ENCODE measurements around the gene WDFY4.
"Not testable (repeated sequence)": the region's sequence is repeated elsewhere in the genome, so short reads cannot be mapped to it uniquely, and the experiment has no call there.

WDFY4 gene, protein sequence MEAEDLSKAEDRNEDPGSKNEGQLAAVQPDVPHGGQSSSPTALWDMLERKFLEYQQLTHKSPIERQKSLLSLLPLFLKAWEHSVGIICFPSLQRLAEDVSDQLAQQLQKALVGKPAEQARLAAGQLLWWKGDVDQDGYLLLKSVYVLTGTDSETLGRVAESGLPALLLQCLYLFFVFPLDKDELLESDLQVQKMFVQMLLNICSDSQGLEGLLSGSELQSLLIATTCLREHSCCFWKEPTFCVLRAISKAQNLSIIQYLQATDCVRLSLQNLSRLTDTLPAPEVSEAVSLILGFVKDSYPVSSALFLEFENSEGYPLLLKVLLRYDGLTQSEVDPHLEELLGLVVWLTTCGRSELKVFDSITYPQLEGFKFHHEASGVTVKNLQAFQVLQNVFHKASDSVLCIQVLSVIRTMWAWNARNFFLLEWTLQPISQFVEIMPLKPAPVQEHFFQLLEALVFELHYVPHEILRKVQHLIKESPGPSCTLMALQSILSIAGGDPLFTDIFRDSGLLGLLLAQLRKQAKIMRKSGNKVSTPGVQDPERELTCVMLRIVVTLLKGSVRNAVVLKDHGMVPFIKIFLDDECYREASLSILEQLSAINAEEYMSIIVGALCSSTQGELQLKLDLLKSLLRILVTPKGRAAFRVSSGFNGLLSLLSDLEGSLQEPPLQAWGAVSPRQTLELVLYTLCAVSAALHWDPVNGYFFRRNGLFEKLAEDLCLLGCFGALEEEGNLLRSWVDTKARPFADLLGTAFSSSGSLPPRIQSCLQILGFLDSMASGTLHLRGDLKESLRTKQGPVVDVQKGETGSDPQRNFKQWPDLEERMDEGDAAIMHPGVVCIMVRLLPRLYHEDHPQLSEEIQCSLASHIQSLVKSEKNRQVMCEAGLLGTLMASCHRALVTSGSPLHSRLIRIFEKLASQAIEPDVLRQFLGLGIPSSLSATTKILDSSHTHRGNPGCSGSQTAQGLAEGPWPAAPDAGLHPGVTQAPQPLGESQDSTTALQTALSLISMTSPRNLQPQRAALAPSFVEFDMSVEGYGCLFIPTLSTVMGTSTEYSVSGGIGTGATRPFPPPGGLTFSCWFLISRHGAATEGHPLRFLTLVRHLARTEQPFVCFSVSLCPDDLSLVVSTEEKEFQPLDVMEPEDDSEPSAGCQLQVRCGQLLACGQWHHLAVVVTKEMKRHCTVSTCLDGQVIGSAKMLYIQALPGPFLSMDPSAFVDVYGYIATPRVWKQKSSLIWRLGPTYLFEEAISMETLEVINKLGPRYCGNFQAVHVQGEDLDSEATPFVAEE (N-terminal part only)

GRCh38 chr10:48684792-48685623 is at the start of gene WDFY4:
WDFY4 (plus strand) TSS chr10:48684873; CDS start chr10:48709733, 24,860 bp downstream.
- DNase-seq, result peak; percentile 63

DNA sequence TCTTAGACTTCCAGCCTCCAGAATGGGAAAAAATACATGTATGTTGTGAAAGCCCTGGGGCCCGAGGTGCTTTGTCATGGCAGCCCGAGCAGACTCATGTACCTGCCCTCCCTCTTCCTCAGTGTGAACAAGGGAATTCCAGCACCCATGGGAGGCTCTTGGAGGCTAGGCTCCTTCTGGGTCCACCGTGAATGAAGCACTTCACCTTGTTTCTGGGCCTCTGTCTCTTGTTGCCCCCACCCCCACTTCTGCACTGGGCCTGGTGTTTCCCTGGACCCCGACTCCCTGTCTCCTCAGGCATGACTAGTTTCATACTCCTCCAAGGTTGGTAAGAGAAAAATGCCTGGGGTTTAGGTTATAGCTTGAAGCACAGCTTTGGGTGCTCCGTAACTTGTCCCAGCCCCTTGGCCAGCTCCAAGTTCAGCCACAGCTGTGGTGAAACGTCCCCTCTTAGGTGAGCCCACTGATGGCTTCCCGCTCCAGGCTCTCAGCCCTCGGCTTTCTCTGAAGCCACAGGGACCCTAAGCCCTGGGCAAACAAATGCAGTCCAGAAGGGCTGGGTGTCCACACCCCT is 49.6 kb upstream of the WDFY4 start:
- DNase-seq, result no peak

GRCh38 chr10:48636231-48636630 is 48.4 kb upstream of the WDFY4 start:
- no peak for DNase-seq

GRCh38 chr10:48636901-48637300 is 47.8 kb upstream of the WDFY4 start:
- no peak for DNase-seq

- no peak for DNase-seq
Observed at GRCh38 chr10:48638158-48638557, 46.5 kb upstream of the WDFY4 start.

DNA sequence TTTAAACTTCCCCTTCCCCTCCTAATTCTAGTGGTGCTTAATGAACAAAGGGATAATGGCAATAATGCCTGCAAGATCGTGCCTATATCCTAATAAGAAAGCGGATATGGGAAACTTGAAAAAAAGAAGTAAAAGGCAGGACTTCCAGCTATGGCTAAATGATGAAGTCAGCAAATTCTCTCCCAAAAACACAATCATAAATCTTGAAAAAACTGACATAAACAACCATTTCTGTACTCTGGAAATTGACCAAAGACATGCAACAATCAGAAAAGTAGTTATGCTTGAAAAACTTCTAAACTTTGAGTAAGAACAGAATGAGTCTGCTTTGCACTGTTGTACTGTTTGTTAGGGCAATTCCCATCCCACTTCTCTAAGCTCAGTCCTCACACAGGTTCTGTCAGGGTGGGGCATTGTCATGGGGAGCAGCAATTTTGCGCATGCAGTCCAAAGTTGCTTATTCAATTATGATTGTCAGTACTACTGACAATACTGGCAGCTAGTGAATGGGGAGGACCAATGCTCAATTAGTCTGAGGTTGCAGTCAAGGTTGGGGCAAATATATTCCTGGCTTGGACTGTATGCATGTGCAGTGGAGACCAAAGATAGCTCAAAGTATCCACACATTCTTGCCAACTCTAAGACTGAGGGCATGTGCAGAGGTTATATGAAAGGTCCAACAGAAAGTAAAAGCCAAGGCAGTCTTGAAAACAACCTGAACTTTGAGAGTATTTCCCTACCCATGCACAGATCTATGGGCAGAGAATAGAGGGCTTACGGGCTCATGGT is 45.7 kb upstream of the WDFY4 start:
- no peak for DNase-seq

- no peak for DNase-seq
Observed at GRCh38 chr10:48639632-48640031, 45.0 kb upstream of the WDFY4 start.

GRCh38 chr10:48640326-48640725 is 44.3 kb upstream of the WDFY4 start:
- no peak for DNase-seq

DNA sequence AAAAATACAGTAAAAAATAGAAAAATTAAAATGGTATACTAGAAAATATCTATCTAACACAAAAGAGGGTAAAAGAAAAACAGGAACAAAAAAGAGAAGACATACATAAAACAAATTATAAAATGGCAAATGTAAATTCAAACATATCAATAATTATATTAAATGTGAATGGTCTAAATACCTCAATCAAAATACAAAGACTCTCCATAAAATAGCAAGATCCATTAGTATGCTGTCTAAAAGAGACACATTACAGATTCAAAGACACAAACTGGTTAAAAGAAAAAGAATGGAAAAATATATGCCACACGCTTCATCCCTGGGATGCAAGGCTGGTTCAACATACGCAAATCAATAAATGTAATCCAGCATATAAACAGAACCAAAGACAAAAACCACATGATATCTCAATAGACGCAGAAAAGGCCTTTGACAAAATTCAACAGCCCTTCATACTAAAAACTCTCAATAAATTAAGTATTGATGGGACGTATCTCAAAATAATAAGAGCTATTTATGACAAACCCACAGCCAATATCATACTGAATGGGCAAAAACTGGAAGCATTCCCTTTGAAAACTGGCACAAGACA is 43.5 kb upstream of the WDFY4 start:
- DNase-seq, result not testable (repeated sequence)

DNA sequence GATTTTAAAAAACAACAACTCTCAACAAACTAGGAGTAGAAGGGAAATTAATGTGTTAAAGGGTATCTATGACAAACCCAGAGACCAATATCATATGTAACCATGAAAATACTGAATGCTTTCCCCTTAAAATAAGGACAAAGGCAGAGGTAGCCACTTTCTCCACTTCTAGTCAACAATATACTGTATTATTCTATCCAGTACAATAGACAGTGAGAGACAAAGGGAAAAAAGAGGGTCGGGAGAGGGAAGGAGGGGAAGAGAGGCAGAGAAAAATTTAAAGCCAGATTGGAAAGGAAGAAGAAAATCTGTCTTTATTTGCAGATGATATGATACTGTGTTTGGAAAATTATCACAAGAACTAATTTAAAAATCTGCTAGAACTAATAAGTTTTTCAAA is 39.1 kb upstream of the WDFY4 start:
- DNase-seq, result no peak

DNA sequence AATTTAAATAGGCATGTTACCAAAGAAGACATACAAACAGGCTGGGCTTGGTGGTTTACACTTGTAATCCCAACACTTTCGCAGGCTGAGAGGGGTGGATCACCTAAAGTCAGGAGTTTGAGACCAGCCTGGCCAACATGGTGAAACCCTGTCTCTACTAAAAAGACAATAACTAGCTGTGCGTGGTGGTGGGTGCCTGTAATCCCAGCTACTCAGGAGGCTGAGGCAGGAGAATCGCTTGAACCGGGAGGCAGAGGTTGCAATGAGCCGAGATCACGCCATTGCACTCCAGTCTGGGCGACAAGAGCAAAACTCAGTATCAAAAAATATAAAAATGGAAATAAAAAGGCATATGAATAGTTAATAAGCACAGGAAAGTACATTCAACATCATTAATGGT is 37.6 kb upstream of the WDFY4 start:
- not testable (repeated sequence) for DNase-seq

- no peak for DNase-seq
Observed at GRCh38 chr10:48648172-48648942, 36.3 kb upstream of the WDFY4 start.

GRCh38 chr10:48649349-48649944 is 35.2 kb upstream of the WDFY4 start:
- no peak for DNase-seq

DNA sequence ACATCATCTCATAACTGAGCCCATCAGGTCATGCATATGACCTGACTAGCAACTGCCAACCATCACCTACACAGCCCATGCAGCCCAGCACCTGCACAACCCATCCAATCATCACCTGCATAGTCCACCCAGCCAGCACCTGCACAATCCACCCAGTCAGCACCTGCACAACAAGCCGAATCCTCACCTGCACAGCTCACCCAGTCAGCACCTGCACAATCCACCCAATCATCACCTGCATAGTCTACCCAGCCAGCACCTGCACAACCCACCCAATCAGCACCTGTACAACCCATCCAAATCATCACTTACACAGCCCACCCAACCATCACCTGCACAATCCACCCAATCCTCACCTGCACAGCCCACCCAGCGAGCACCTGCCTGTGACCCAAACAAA is 33.4 kb upstream of the WDFY4 start:
- no peak for DNase-seq

DNA sequence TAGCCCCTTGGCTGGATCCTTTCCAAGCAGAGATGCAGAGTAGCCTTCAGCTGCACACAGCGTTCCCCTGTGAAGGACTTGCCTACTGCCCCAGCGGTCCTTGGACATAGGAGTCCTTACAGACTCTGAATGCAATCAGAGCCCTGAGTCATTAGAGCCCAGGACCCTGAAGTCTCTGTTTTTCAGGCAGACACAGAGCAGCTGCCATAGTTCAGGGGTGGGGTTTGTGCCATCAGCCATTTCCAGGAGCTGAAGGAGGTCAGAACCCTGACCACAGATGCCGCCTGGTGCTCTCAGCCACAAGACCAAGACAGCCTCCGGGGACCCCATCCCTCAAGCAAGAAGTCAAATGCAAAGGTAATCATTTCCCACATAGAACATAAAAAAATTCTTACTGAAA is 32.8 kb upstream of the WDFY4 start:
- DNase-seq, result no peak

DNA sequence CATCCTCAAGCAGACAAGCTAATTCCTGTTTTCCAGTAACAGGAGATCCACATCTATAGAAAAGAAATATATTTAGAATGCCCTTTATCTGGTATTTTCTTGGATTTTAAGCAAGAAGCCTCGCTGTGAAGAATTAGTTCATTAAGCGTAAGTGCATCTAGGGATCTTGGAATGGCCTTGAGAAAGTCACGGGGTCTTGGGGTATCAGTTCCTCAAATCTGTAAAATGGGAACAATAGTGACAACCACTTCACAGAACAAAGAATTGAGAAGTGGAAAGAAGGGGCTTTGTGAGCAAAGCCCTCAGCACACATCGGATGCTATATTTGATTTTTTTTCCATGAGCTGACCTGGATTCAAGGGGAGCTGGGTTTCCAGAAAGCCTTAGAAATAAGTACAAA is 32.3 kb upstream of the WDFY4 start:
- no peak for DNase-seq

- no peak for DNase-seq
Observed at GRCh38 chr10:48653347-48653746, 31.3 kb upstream of the WDFY4 start.

DNA sequence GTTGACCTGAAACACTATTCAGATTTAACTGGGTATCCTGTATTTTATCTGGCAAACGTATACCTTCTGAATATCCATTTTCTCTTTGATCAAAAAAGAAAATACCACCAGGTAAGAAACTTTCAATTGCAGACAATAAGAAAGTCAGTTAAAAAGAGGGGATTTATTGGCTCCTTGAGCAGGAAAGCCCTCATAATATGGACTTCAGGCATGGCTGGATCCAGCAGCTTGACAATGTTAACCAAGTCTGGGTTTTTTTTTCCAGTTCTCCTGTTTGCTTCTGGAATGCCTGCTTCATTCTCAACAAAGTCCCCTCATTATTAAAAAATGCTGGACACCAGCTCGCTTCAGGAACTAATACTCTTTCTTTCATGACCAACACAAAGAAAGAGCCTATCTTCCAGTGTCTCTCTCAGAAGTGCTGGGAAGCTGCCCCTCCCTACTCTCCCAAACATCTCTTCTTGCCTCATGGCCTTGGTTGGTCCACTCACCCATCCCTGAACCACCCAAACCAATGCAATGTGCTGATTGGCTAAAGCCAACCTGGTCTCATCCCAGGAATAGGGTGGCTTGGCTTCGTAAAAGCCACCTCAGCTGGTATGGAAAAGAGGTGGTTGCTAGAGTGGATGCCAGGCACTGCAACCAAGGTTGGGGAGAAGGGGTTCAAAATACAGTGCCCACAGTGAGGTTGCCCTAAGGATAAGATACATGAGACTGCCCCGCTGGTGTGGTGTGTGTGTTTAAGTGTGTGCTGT is 30.6 kb upstream of the WDFY4 start:
- DNase-seq, result no peak

Data from CD4-positive, alpha-beta T cell treated with Interferon gamma for 1 hour (primary cell).